ENCODE results near the gene HSF4. TPM values are rescaled to one million over a fixed set of nuclear protein-coding genes. Genes with fewer than 3 reads are reported as not detected.

The HSF4 gene
- total RNA-seq, 4 donors from 2014 or later: 29.5 to 136 (median 76.6) TPM

DNA sequence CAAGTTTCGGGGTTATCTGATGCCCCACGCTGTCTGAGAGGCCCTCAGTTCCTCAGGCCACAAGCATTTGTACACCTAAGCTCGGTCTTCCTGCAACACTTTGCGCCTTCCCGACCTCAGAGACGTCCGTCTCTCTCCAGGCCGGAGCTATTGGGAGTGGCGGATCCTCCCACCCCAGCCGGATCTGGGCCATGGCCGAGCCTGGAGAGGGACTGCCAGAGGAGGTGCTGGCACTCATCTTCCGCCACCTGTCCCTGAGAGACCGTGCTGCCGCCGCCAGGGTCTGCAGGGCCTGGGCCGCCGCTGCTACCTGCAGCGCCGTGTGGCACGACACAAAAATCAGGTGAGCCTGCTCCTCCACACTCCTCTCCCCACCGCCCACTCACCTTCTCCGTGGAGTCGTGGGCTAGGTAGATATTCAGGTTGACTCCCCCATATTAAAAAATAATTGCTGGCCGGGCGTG lies 2.9 kb upstream of the HSF4 start:
- in situ Hi-C loops (cut with MboI; ENCODE audit: low pct_ligation_motif_present in 1 of 4, low pct_unique_long_range_greater_than_20kb in 1 of 4, low sequenced_read_pairs in 3 of 4): loop anchor here in 2 of 4 donors (25.0 kb wide), 2 partner anchors 174 to 199 kb away; partner anchors contain the start of genes CES3 (in 1 of the 2) and CES4A (in 1 of the 2)
- Histone ChIP-seq H3K4me3 (peak overlapping the region in 2 of 4 donors; percentile 73 to 93), H3K27ac (peak overlapping the region in 1 of 4 donors; percentile 93), H3K9me3 (no peaks in the 10 kb centered on the region), H3K4me1 (peaks cover 15 to 73% (median 53%) of the 10 kb centered on the region in 4 donors), H3K36me3 (no peaks in the 10 kb centered on the region), H3K27me3 (peaks cover 51% of the 10 kb centered on the region)
- TF ChIP-seq EP300 (IDR thresholded peaks at IDR 0.05; ENCODE audit: low read depth): no peak
- TF ChIP-seq, protein P1, sequence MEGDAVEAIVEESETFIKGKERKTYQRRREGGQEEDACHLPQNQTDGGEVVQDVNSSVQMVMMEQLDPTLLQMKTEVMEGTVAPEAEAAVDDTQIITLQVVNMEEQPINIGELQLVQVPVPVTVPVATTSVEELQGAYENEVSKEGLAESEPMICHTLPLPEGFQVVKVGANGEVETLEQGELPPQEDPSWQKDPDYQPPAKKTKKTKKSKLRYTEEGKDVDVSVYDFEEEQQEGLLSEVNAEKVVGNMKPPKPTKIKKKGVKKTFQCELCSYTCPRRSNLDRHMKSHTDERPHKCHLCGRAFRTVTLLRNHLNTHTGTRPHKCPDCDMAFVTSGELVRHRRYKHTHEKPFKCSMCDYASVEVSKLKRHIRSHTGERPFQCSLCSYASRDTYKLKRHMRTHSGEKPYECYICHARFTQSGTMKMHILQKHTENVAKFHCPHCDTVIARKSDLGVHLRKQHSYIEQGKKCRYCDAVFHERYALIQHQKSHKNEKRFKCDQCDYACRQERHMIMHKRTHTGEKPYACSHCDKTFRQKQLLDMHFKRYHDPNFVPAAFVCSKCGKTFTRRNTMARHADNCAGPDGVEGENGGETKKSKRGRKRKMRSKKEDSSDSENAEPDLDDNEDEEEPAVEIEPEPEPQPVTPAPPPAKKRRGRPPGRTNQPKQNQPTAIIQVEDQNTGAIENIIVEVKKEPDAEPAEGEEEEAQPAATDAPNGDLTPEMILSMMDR (IDR thresholded peaks at IDR 0.05): no peak
- no peak for TF ChIP-seq POLR2A (IDR thresholded peaks at IDR 0.05)
- no peak for TF ChIP-seq POLR2AphosphoS5 (IDR thresholded peaks at IDR 0.05)
- WGBS, 2 donors (ENCODE audit: low coverage in 1 of 2): 59% methylated on average over 25 of the region's 25 CpGs; no CpG with 5 or more reads in 1 of the 2 donors
- intact Hi-C loops (cut with DNase I; ENCODE audit: low total_unique reads): no loop called here
- no peak for DNase-seq

DNA sequence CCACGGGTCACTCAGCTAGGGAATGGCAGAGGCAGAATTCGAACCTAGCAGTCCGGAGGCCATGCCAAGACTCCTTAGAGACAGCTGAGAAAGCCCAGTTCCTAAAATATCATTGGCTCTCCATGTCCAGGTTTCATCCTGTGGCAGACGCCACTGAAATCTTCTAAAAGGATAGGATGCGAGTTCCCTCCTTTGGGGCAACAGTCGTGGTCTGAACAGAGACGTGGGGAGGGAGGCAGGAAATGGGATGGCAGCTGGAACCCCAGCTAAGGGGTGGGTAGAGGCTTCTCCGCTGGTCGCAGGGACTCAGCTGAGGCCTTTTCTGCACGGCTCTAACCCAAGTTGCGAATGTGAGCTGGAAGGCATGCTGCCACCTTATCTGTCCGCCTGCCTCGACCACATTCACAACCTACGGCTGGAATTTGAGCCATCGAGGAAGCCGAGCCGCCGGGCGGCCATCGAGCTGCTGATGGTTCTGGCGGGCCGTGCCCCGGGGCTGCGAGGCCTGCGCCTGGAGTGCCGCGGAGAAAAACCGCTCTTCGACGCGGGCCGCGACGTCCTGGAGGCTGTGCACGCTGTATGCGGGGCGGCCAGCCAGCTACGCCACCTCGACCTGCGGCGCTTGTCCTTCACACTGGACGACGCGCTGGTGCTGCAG lies 1.9 kb upstream of the HSF4 start:
- TF ChIP-seq, protein P1 (IDR thresholded peaks at IDR 0.05): no peak
- TF ChIP-seq POLR2AphosphoS5 (IDR thresholded peaks at IDR 0.05): no peak
- DNase-seq: no peak
- no peaks in the 10 kb centered on the region for H3K36me3 ChIP-seq
- peaks cover 56% of the 10 kb centered on the region for H3K27me3 ChIP-seq
- H3K4me3 ChIP-seq: peak overlapping the region in 2 of 4 donors; percentile 29 to 38
- peak overlapping the region; percentile 11 to 72 (median 58) for H3K27ac ChIP-seq
- H3K4me1 ChIP-seq: peaks cover 15 to 73% (median 52%) of the 10 kb centered on the region in 4 donors
- intact Hi-C loops (cut with DNase I; ENCODE audit: low total_unique reads): no loop called here
- in situ Hi-C loops (cut with MboI; ENCODE audit: low pct_ligation_motif_present in 1 of 4, low pct_unique_long_range_greater_than_20kb in 1 of 4, low sequenced_read_pairs in 3 of 4): loop anchor here in 2 of 4 donors (25.0 kb wide), 2 partner anchors 175 to 200 kb away; partner anchors contain the start of genes CES3 (in 1 of the 2) and CES4A (in 1 of the 2)
- no peaks in the 10 kb centered on the region for H3K9me3 ChIP-seq
- 55% methylated on average over 44 of the region's 44 CpGs; no CpG with 5 or more reads in 1 of the 2 donors for WGBS, 2 donors (ENCODE audit: low coverage in 1 of 2)

DNA sequence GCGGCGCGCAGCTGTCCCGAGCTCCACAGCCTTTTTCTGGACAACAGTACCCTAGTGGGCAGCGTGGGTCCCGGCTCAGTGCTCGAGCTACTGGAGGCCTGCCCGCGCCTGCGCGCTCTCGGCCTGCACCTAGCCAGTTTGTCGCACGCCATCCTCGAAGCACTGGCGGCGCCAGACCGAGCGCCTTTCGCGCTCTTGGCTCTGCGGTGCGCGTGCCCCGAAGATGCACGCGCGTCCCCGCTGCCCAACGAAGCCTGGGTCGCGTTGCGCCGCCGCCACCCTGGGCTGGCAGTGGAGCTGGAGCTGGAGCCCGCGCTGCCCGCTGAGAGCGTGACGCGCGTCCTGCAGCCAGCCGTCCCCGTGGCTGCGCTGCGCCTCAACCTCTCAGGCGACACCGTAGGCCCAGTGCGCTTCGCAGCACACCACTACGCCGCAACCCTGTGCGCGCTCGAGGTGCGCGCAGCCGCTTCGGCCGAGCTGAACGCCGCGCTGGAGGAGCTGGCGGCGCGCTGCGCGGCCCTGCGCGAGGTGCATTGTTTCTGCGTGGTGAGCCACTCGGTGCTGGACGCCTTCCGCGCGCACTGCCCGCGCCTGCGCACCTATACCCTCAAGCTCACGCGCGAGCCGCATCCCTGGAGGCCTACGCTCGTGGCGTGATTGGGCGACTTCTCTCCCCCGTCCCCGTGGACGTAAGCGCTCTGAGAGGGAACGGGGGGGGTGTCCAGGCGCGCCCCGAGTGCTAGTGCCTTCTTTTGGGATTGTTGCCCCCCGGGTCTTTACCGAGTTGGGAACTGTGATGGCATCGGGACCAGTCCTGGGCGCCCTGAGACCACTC lies 1.2 kb upstream of the HSF4 start:
- peaks cover 56% of the 10 kb centered on the region for H3K27me3 ChIP-seq
- H3K4me1 ChIP-seq: peaks cover 15 to 67% (median 49%) of the 10 kb centered on the region in 4 donors
- WGBS, 2 donors (ENCODE audit: low coverage in 1 of 2): 38% methylated on average over 82 of the region's 99 CpGs; no CpG with 5 or more reads in 1 of the 2 donors
- H3K36me3 ChIP-seq: no peaks in the 10 kb centered on the region
- no peak for TF ChIP-seq POLR2A (IDR thresholded peaks at IDR 0.05)
- peak in 1 of 3 donors; percentile 41 for TF ChIP-seq POLR2AphosphoS5 (IDR thresholded peaks at IDR 0.05)
- intact Hi-C loops (cut with DNase I; ENCODE audit: low total_unique reads) (no loop called here), in situ Hi-C loops (cut with MboI; ENCODE audit: low pct_ligation_motif_present in 1 of 4, low pct_unique_long_range_greater_than_20kb in 1 of 4, low sequenced_read_pairs in 3 of 4) (loop anchor here in 2 of 4 donors (25.0 kb wide), 2 partner anchors 176 to 201 kb away; partner anchors contain the start of genes CES3 (in 1 of the 2) and CES4A (in 1 of the 2))
- no peak for DNase-seq
- H3K4me3 ChIP-seq: peak overlapping the region in 2 of 4 donors; percentile 29 to 38
- H3K9me3 ChIP-seq: no peaks in the 10 kb centered on the region
- peak overlapping the region; percentile 11 to 72 (median 58) for H3K27ac ChIP-seq

DNA sequence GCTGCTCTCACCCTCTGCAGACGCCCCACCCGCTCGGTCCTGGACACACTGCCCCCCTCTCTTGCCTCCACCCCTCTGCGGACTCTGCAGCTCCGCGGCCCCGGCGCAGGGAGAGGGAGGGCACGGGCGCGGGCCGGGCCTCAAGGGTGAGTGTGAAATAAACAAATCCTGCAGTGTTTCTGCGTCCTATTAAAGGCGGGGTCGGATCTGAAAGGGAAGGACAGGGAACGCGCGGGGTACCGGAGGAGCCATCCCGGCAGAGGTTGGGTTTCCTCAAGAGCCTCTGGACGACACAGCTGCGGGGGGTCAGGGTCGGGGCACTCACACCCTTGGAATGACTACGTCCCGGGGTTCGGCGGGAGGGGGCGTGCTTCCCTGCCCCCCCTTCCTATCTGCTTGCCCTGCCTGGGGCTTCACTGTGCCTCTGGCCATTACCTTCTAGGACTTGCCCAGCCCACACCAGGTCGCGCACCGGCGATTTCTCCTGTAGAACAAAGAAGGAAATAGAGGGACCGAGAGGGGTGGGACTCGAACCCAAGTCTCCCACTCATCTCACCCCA lies 466 bp upstream of the HSF4 start:
- Histone ChIP-seq H3K4me1 (peaks cover 15 to 61% (median 45%) of the 10 kb centered on the region in 4 donors), H3K27me3 (peaks cover 56% of the 10 kb centered on the region), H3K27ac (peak overlapping the region; percentile 11 to 72 (median 58)), H3K36me3 (no peaks in the 10 kb centered on the region), H3K4me3 (peak overlapping the region in 2 of 4 donors; percentile 29 to 38), H3K9me3 (no peaks in the 10 kb centered on the region)
- WGBS, 2 donors (ENCODE audit: low coverage in 1 of 2): 2% methylated on average over 28 of the region's 34 CpGs; no CpG with 5 or more reads in 1 of the 2 donors
- in situ Hi-C loops (cut with MboI; ENCODE audit: low pct_ligation_motif_present in 1 of 4, low pct_unique_long_range_greater_than_20kb in 1 of 4, low sequenced_read_pairs in 3 of 4): loop anchor here in 2 of 4 donors (25.0 kb wide), 2 partner anchors 177 to 202 kb away; partner anchors contain the start of genes CES3 (in 1 of the 2) and CES4A (in 1 of the 2)
- no peak for DNase-seq
- TF ChIP-seq, protein P1 (IDR thresholded peaks at IDR 0.05): no peak
- no peak for TF ChIP-seq POLR2AphosphoS5 (IDR thresholded peaks at IDR 0.05)
- no peak for TF ChIP-seq EP300 (IDR thresholded peaks at IDR 0.05; ENCODE audit: low read depth)
- no peak for TF ChIP-seq POLR2A (IDR thresholded peaks at IDR 0.05)
- intact Hi-C loops (cut with DNase I; ENCODE audit: low total_unique reads): no loop called here

Measured in transverse colon (tissue), 4 donors.